ENCODE measurements around the gene MTPN.

The MTPN gene

GRCh38 chr7:135932131-135932530, 45.0 kb downstream of the MTPN start:
- H3K4me1 ChIP-seq: peaks cover 0 to 29% (median 5%) of the 10 kb centered on the region in 4 donors
- no peak for DNase-seq
- H3K36me3 ChIP-seq: peaks cover 0 to 27% (median 12%) of the 10 kb centered on the region in 3 donors
- no peak overlapping the region for H3K27ac ChIP-seq
- intact Hi-C loops (cut with DNase I; ENCODE audit: low total_unique reads): no loop called here
- no peaks in the 10 kb centered on the region for H3K27me3 ChIP-seq
- no peak overlapping the region for H3K4me3 ChIP-seq
- H3K9me3 ChIP-seq: no peaks in the 10 kb centered on the region
- no peak for TF ChIP-seq CTCF (IDR thresholded peaks at IDR 0.05)

- H3K4me1 ChIP-seq: peaks cover 0 to 29% (median 5%) of the 10 kb centered on the region in 4 donors
These were observed 46.3 kb downstream of the MTPN start for GRCh38 chr7:135930565-135931461.

GRCh38 chr7:135929722-135930141, 47.4 kb downstream of the MTPN start:
- H3K36me3 ChIP-seq: peaks cover 0 to 31% (median 12%) of the 10 kb centered on the region in 3 donors
- intact Hi-C loops (cut with DNase I; ENCODE audit: low total_unique reads): no loop called here
- H3K4me3 ChIP-seq: no peak overlapping the region
- no peaks in the 10 kb centered on the region for H3K27me3 ChIP-seq
- no peak for DNase-seq
- peaks cover 0 to 20% (median 5%) of the 10 kb centered on the region in 4 donors for H3K4me1 ChIP-seq
- H3K9me3 ChIP-seq: no peaks in the 10 kb centered on the region
- TF ChIP-seq CTCF (IDR thresholded peaks at IDR 0.05): no peak
- no peak overlapping the region for H3K27ac ChIP-seq

More at GRCh38 chr7:135930565-135931461, 46.3 kb downstream of the MTPN start:
- Histone ChIP-seq H3K9me3 (no peaks in the 10 kb centered on the region), H3K4me3 (no peak overlapping the region), H3K36me3 (peaks cover 0 to 31% (median 12%) of the 10 kb centered on the region in 3 donors), H3K27me3 (no peaks in the 10 kb centered on the region), H3K27ac (no peak overlapping the region)
- DNase-seq: no peak
- no peak for TF ChIP-seq CTCF (IDR thresholded peaks at IDR 0.05)
- intact Hi-C loops (cut with DNase I; ENCODE audit: low total_unique reads): no loop called here

GRCh38 chr7:135929249-135929648, 47.9 kb downstream of the MTPN start:
- Histone ChIP-seq H3K27ac (no peak overlapping the region), H3K4me1 (peaks cover 0 to 15% (median 5%) of the 10 kb centered on the region in 4 donors), H3K36me3 (peaks cover 0 to 31% (median 12%) of the 10 kb centered on the region in 3 donors), H3K4me3 (no peak overlapping the region), H3K27me3 (no peaks in the 10 kb centered on the region), H3K9me3 (no peaks in the 10 kb centered on the region)
- TF ChIP-seq CTCF (IDR thresholded peaks at IDR 0.05): no peak
- no peak for DNase-seq
- intact Hi-C loops (cut with DNase I; ENCODE audit: low total_unique reads): no loop called here

GRCh38 chr7:135928136-135928535, 49.0 kb downstream of the MTPN start:
- Histone ChIP-seq H3K27ac (no peak overlapping the region), H3K4me3 (no peak overlapping the region), H3K27me3 (no peaks in the 10 kb centered on the region), H3K9me3 (no peaks in the 10 kb centered on the region), H3K36me3 (peaks cover 0 to 31% (median 12%) of the 10 kb centered on the region in 3 donors), H3K4me1 (peaks cover 0 to 9% (median 3%) of the 10 kb centered on the region in 4 donors)
- DNase-seq: no peak
- TF ChIP-seq CTCF (IDR thresholded peaks at IDR 0.05): no peak
- intact Hi-C loops (cut with DNase I; ENCODE audit: low total_unique reads): no loop called here
